ENCODE data around the gene HSPG2.

DNA sequence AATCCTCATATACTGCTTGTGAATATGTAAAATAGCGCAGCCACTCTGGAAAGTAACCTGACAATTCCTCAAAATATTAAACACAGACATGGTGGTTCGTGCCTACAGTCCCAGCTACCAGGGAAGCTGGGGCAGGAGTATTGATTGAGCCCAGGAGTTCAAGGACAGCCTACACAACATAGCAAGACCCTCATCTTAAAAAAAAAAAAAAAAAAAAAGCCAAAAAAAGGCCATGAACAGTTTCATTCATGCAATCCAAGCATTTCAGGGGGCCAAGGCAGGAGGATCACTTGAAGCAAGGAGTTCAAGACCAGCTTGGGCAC, 158.7 kb downstream of the HSPG2 start:
- no peak for TF ChIP-seq POLR2A (IDR thresholded peaks at IDR 0.05)
- TF ChIP-seq, protein P1, sequence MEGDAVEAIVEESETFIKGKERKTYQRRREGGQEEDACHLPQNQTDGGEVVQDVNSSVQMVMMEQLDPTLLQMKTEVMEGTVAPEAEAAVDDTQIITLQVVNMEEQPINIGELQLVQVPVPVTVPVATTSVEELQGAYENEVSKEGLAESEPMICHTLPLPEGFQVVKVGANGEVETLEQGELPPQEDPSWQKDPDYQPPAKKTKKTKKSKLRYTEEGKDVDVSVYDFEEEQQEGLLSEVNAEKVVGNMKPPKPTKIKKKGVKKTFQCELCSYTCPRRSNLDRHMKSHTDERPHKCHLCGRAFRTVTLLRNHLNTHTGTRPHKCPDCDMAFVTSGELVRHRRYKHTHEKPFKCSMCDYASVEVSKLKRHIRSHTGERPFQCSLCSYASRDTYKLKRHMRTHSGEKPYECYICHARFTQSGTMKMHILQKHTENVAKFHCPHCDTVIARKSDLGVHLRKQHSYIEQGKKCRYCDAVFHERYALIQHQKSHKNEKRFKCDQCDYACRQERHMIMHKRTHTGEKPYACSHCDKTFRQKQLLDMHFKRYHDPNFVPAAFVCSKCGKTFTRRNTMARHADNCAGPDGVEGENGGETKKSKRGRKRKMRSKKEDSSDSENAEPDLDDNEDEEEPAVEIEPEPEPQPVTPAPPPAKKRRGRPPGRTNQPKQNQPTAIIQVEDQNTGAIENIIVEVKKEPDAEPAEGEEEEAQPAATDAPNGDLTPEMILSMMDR (IDR thresholded peaks at IDR 0.05): no peak

All from thyroid gland (tissue), 4 donors.